GM15510 (cell line): ENCODE results near the gene POFUT2.
A peak's percentile ranks its signal among the peaks of the same experiment; 100 is the strongest.

Experiments
- POLR2A ChIP-seq: IDR thresholded peaks from 3 replicates; pipeline ENCODE4 v1.6.1; 2011; ENCODE audit warnings: borderline replicate concordance; ENCODE audit not compliant: insufficient read length; ENCODE audit errors: extremely low read depth

The POFUT2 gene, protein sequence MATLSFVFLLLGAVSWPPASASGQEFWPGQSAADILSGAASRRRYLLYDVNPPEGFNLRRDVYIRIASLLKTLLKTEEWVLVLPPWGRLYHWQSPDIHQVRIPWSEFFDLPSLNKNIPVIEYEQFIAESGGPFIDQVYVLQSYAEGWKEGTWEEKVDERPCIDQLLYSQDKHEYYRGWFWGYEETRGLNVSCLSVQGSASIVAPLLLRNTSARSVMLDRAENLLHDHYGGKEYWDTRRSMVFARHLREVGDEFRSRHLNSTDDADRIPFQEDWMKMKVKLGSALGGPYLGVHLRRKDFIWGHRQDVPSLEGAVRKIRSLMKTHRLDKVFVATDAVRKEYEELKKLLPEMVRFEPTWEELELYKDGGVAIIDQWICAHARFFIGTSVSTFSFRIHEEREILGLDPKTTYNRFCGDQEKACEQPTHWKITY

DNA sequence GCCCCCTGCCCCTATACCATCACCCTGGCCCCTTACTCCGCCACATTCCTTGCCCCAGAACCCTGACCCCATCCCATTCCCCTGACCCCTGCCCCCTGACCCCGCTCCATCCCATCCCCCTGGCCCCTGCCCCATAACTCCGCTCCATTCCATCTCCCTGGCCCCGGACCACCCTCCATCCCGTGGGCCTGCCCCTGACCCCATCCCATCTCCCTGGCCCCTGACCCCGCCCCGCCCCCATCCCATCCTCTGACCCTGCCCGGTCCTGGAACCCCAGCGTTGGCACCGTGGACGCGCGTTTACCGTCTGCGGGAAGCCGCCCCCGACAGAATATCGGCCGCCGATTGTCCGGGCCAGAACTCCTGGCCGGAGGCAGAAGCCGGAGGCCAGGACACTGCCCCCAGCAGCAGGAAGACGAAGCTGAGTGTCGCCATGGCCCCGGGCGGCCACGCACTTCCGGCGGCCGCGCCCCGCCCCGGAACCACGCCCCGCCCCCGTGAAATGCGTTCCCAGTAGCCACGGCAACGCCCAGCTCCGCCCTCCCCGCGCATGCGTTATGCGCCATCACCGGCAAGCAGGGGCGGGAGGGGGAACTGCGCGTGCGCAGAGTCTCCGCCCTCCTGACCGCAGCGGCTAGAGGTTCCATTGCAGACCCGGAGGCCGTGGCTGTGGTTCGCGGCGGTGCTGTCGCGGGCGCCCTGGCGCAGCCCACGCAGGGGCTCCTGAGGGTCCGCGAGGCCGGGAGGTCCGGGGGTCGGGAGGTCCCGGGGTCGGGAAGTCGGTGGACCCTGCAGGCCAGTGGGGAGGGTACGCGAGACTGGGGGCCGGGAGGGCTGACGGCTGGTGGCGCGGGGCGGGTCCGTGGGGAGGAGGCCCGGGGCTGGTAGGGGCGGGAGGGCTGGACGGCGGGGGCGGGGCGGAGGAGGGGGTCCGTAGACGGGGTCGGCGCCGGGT is at the start of gene POFUT2:
Gene POFUT2, minus strand, starts transcription at position 458 of the 954 bp plus-strand sequence. Its CDS starts 24 bp downstream, at position 434.
- peak; percentile 86 for TF ChIP-seq POLR2A

DNA sequence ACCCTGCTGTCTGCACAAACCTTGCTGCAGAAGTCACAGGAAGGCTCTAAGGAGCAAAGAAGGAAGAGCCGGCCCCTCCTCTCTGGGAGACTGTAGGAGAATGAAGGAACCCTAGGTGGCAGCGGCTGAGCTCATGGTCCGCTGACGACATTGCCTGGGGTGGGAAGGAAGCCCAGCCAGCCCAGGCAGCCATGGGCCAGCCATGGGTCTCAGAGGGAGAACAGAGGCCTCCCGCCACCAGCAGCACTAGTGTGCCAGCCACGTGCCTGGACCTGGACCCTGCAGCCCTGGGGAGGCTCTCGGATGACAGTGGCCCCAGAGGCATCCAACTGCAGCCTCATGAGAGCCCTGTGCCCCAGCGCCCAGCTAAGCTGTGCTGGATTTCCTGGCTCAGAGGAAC is 49.2 kb upstream of the POFUT2 start:
- TF ChIP-seq POLR2A: no peak

- TF ChIP-seq POLR2A: no peak
Measured at GRCh38 chr21:45336535-45336810, 48.8 kb upstream of the POFUT2 start.

GRCh38 chr21:45335761-45336534 is 48.3 kb upstream of the POFUT2 start:
- TF ChIP-seq POLR2A: no peak

- TF ChIP-seq POLR2A: no peak
Measured at GRCh38 chr21:45335151-45335760, 47.6 kb upstream of the POFUT2 start.

DNA sequence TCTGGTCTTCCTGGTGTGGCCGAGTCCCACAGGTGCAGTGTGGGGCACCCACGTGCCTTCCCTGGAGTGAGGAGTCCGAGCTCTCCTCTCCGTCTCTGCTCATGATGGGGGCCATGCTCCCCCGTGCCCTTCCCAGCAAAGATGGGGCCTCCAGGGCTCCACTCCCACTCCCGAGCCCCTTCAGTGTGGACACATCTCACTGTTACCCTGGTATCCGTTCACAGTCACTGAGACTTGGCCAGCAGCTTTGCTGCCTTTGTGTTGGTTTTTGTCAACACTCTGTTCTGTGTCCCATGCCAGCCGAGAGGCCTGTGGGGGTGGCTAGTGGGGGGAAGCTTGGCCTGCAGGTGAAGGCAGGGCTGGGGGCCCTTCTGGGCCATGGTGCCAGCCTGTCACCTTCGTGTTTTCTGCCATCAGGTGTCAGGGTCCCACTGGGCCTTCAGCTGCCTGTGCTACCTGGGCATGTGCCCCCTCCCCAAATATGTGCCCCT is 46.9 kb upstream of the POFUT2 start:
- TF ChIP-seq POLR2A: no peak

- TF ChIP-seq POLR2A: no peak
Measured at GRCh38 chr21:45334134-45334533, 46.4 kb upstream of the POFUT2 start.

DNA sequence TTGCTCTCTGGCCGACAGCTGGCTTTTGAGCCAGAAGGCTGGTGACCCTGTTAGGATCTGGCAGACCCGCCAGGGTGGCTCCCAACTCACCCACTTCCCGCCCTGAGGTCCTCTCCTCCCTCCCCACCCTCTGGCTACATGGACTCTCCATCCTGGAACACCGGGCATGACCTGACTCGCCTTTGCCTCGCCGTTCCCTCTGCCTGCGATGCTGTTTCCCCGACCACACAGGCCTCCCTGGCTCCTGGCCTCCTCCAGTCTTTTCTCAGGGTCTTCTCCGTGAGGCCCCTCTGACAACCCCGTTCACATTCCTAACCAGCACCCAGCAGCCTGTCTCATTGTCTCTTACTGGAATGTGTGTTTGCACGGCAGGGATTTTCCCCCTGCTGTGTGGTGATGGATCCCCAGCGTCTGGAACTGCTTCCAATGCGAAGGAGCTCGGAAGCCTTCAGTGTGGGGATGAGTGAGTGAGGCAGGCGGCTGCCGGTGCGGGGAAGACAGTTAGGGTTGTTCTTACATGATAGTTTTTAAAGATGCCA is 46.0 kb upstream of the POFUT2 start:
- TF ChIP-seq POLR2A: no peak

DNA sequence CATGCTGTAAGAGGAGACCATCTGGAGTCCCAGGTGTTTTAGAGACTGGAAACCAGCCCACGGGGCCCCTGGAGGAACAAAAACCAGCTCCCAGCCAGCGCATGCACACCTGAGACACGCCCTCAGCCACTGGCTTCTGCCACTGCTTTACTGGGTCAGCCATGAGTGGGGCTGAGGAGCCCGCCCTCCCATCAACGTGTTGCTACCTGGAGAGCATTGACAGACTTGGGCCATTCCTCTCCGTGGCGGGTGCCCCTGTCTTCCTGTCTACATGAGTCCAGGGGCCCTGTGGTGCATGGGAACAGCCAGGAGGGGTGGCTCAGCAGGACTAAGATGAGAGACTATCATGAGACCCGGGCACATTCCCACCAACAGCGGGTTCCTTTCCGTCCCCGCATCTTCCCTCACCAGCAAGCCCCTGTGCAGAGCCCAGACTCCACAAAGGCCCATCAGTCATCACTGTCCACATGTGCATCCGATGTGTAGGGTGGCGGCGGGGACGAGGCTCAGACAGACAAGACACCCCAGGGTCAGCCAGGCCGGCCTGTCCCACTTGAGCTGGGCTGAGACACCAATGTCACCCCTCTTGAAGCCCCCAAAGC is 45.4 kb upstream of the POFUT2 start:
- TF ChIP-seq POLR2A: no peak

- TF ChIP-seq POLR2A: no peak
Measured at GRCh38 chr21:45332415-45332814, 44.7 kb upstream of the POFUT2 start.

DNA sequence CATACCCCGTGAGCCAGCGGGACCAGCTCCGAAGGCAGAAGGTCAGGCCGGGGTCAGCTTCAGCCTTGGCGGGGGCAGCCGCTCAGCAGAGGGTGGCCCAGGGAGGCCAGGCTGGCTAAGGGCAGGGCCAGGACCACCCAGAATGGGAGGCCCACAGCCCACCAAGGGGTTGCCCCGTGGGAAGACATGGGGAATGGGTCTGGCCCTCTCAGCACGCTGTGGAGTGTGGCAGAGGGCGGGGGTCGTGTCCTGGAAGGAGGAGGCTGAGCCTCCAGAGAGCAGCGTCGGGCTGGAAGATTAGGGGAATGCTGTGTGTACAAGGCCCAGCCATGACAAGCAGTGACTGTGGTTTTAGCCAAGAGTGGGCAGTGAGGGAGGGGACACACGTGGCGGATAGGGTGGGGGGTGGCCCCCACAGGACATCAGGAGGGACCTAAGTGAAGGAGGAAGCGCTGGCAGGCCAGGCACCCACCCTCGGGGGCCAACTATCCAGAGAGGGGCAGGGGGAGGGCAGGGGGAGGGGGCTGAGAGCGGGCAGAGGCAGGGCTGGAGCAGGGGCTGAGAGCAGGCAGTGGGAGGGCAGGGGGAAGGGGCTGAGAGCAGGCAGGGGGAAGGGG is 43.9 kb upstream of the POFUT2 start:
- no peak for TF ChIP-seq POLR2A

DNA sequence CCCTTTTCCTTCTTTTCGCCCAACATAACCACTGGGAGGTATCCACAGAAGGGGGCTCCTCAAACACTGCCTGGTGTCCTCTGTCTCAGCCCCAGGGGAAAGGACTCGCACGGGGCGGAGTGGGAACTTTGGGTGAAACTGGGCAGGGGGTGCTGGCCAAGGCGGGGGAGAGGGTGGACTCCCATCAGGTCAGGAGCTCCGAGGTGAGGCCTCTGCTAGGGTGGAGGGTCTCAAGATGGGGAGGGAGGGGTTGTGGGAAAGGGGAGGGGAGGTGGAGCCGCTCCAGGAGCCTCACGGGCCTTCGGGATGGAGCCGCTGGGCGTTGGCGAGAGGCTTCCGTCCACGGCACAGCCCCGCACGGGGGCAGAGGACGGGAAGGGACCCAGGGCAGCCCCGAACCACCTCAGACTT is 43.2 kb upstream of the POFUT2 start:
- TF ChIP-seq POLR2A: no peak

DNA sequence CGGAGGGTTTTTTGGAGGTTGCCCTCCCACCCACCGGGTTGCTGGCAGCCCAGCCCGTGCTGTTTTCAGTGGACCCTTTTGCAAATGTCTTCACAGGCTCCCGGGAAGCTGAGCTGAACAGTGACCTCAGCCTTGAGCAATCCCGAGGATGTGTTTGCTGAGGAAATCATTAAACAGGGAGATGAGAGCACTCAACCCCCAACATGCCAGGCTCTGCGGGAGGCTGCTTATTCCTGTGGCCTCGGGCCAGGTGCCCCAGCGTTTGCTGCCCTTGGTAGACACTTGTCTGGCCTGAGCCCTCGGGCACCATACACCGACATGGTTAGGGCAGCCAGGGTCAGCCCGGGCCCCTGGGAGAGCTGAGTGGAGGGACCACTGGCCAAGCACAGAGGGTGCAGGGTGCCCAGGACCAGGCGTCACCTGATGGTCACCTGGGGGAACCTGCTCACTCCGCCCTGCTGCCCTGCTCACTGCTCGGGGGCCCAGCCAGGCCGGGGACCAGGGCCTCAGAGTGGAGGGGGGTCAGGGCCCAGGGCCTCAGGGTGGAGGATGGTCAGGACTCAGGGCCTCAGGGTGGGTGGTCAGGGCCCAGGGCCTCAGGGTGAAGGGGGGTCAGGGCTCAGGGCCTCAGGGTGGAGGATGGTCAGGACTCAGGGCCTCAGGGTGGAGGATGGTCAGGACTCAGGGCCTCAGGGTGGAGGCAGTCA is 42.5 kb upstream of the POFUT2 start:
- no peak for TF ChIP-seq POLR2A
